Frontal cortex (tissue), 4 donors: Measurements from ENCODE around the gene ZMYND11. TPM values are rescaled to one million over a fixed set of nuclear protein-coding genes. Genes with fewer than 3 reads are reported as not detected.

ENCODE experiments used
- DNase-seq, 2 donors: peaks; one replicate each; pipeline ENCODE4 v3.0.0; 2012; ENCODE audit warnings: low spot score in 2 of 2
- FAIRE-seq: peaks from 2 replicates; lab custom pipeline; 2012; peaks lifted over from hg19 to GRCh38; lab: Jason Lieb, UNC
- total RNA-seq: library from RNA; depleted of rRNA; stranded (reverse); fragments of >200 nt; gene quantifications from one replicate; pipeline ENCODE4 v1.2.3, GENCODE V29; 2014
- donor health status: control.
- donor health status: control.
- donor health status: control.

ZMYND11 gene
- total RNA-seq, 1 donor from 2014 or later, result 179 TPM

- FAIRE-seq (no peak), DNase-seq (no peak)
Measured at GRCh38 chr10:186911-187310, 51.7 kb downstream of the ZMYND11 start.

DNA sequence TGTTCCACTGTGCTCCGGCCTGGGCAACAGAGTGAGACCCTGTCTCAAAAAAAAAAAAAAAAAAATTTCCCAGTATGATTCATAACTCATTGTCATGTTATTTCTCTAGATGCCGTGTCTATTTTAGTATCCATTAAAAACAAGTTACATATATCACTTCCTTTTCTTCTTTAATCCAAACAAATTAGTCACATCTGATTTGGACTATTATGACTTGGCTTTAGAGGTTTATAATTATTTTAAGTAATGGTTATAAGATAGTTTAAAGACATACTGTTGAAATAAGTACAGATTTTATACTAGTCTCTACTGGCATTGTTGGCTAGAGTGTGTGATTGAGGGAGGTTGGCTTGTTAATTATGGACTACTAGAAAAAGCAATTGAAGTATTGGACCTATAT lies 53.3 kb downstream of the ZMYND11 start:
- no peak for DNase-seq
- no peak for FAIRE-seq

GRCh38 chr10:190216-190615 lies 55.0 kb downstream of the ZMYND11 start:
- FAIRE-seq, result no peak

DNA sequence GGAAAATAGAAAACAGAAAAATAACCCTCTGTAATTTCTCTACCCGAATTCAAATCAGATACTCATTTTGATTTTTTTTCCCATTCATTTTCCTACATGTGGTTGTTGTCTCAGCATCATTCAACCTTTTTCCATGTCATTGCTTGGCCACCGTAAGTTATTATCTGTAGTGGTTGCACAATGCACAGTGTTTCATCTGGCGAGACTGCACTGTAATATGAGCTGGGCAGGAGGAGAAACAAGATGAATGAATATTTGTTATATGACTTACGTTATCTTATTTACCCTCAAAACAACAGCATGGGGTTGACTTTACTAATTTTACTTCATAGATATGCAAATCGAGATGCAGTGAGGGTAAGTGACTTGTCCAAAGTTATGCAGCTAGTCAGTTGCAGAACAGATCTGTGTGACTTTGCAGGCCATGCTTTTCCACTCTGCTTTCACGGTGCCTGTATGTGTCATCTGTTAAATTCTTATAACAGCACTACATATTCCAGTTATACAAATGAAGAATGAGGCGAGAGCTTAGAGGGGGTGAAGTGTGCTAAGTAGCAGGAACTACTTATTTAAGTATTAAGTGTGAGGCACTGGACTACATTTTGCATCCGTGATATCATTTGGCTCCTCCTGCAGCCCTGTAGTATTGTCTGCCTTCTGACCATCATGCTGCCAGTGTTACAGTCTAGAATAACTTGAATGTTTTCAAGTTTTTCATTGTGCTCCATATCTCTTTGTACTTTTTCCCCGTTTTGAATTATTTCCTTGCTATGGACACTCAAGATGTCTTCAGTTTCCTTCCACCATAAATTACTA lies 56.7 kb downstream of the ZMYND11 start:
- FAIRE-seq, result no peak

More at GRCh38 chr10:190216-190615, 55.0 kb downstream of the ZMYND11 start:
- no peak for DNase-seq

GRCh38 chr10:194281-194680 lies 59.0 kb downstream of the ZMYND11 start:
- no peak for FAIRE-seq
- no peak for DNase-seq

More for the DNA sequence above, 56.7 kb downstream of the ZMYND11 start:
- DNase-seq, result no peak

DNA sequence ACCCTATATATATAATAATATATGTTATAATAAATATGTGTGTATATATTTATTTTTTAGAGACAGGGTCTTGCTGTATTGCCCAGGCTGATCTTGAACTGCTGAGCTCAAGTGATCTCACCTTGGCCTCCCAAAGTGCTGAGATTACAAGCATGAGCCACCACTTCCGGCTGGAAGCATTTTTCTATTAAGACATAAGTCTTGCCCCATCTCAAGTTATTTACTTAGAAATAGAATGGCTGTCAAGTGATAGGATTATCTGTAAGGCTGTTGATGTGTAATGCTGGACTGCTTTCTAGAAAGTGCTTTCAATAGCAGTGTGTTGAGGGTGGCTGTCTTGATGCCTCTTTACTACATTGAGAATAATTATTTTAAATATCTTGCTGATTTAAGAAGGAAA lies 65.2 kb downstream of the ZMYND11 start:
- FAIRE-seq (no peak), DNase-seq (no peak)

- FAIRE-seq (no peak), DNase-seq (no peak)
Measured at GRCh38 chr10:201328-201771, 66.1 kb downstream of the ZMYND11 start.

DNA sequence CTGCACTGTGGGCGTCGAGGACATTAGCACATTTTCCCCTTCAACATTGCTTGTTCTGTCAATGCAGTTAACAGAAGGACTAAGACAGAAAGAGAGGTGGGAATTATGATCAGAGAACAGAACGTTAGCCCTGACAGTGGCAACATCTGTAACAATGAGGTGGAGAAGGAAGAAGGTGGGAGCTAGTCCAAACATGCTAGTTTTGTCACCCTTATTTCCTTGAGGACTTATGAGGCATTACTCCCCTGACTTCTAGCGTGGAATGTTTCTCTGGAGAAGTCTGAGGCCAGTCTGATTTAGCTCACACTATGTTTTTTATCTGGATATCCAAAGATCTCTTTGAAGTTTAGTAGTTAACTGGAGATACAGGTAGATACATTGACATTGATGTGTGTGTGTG lies 73.4 kb downstream of the ZMYND11 start:
- FAIRE-seq (no peak), DNase-seq (no peak)

DNA sequence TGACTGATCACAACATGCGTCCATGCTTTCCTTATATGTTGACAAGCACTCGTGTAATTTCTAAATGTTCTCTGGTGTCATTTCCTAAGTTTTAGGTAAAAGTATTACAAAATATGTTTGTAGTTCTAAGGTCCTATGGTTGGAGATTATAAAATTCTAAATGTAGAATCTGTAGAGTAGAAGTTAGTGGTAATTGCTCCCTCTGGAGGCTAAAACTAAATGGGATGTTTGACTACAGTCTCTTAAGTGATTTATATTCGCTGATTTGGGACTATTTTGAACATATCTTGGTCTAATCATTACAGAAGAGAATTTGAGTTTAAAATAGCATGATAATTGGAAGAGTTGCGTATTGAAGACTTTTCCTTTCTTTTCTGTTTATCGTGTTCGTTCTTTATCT lies 74.1 kb downstream of the ZMYND11 start:
- no peak for FAIRE-seq

GRCh38 chr10:210297-210696 lies 75.0 kb downstream of the ZMYND11 start:
- DNase-seq (no peak), FAIRE-seq (no peak)

More for the DNA sequence above, 74.1 kb downstream of the ZMYND11 start:
- DNase-seq, result no peak

- FAIRE-seq, result no peak
- no peak for DNase-seq
Measured at GRCh38 chr10:215444-215843, 80.2 kb downstream of the ZMYND11 start.

- no peak for FAIRE-seq
- no peak for DNase-seq
Measured at GRCh38 chr10:218798-219197, 83.5 kb downstream of the ZMYND11 start.

- no peak for FAIRE-seq
Measured at GRCh38 chr10:219731-220472, 84.6 kb downstream of the ZMYND11 start.

DNA sequence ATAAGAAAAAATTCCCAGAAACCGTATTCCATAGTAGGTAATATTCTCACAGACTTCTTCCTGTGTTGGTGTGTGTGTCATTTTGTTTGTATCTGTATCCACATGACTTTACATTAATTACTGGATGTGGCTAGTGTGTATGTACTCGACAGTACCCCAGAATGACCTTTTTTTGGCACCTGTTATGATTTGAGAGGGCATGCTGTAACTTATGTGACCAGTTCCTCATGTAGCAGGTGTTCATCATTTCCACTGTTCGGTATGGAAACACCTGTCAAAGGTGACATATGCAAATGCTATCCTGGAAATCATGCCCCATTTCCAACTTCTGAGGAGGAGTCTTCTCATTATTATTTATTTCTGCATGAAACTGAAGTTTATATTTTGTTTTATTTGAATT lies 89.3 kb downstream of the ZMYND11 start:
- FAIRE-seq (no peak), DNase-seq (no peak)

More at GRCh38 chr10:219731-220472, 84.6 kb downstream of the ZMYND11 start:
- DNase-seq, result no peak

DNA sequence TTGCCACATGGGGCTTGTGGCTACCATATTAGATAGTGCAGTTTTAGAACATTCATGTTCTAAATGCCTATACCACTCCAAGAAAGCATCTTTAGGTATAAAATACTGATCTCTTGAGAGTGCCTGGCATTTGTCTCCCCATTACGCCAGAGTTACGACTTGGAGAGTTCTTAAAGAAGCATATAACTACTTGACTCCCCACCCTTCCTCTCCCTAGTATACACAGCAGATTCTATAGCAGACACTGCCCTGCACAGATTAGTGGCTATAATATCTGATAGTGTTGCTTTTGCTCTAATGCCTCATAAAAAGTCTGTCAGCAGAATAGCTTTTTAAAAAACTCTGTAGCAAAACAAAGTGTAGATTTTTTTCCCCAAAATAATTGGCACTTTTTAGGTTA lies 90.8 kb downstream of the ZMYND11 start:
- FAIRE-seq (no peak), DNase-seq (no peak)

DNA sequence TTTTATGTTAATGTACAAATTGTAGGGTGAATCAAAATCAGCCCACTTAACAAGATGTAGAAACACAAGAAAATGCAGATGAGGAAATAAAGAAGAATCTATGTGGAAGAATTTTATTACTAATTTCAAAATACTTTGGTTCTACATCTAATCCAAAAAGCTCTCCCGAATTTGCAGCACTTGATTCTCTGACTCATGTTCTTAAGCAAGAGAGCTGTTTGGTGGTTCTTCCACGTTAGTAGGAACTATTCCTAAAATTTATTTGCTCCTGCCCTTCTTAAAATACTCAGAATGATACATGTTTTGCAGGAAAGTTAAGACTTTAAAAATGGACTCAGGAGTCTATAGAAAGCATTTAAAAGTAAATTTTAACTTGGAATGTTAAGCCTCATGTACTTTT lies 91.8 kb downstream of the ZMYND11 start:
- DNase-seq (no peak), FAIRE-seq (no peak)

DNA sequence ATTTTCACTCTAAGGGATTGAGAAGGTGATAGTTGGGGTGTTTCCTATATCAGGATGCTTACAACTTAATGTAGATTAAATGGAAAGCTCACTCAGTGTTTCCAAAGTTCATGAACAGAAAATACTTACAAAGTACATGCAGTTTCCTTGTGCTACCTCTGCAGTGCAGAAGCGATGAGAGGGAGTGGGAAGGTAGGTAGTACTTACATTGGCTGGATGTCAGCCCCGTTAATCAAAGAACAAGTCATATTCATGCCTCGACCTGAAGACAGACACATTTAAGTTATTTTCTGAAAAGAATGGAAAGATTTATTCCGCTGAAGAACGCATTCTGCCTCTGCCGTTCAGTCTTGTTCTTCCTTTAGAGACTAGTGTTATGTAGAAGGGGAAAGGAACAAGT lies 93.1 kb downstream of the ZMYND11 start:
- DNase-seq, result no peak
- FAIRE-seq, result no peak

- DNase-seq, result no peak
- no peak for FAIRE-seq
Measured at GRCh38 chr10:230758-231157, 95.5 kb downstream of the ZMYND11 start.

DNA sequence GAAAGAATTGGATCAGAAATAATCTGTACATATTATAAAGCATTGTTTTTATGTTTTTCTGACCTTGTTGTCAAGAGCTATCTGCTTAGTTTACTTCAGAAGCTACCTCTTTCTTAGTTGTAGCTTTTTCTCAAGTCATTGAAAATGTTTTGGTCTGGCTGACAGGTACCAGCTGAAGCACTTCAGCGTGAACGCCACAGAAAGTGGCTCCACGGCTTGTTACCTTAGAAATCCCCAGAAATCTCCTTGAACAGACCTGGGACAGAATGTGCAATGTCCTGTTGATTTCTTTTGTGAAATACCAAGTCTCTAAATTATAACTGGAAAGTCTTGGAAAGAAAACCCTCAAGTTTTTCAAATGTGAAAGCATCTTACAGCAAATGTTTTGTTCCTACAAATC lies 96.8 kb downstream of the ZMYND11 start:
- DNase-seq, result no peak
- no peak for FAIRE-seq

DNA sequence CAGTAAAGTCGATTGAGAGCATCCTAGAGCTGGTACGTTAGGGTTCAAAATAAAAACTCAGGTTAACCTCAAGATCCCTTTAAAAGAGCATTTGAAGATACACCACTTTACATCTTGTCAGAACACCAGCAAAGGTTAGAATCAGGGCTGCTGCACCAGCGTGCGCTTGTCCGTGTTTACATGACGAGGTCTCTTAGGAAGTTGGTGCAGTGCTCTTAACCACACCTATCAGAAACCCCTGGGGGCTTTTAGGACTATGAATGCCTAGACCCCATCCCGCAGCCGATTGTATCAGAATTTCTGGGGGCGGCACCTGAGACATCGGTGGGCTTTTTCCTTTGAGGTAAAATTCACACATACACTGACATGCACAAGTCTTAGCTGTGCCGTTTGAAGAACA lies 97.6 kb downstream of the ZMYND11 start:
- no peak for DNase-seq
- no peak for FAIRE-seq

DNA sequence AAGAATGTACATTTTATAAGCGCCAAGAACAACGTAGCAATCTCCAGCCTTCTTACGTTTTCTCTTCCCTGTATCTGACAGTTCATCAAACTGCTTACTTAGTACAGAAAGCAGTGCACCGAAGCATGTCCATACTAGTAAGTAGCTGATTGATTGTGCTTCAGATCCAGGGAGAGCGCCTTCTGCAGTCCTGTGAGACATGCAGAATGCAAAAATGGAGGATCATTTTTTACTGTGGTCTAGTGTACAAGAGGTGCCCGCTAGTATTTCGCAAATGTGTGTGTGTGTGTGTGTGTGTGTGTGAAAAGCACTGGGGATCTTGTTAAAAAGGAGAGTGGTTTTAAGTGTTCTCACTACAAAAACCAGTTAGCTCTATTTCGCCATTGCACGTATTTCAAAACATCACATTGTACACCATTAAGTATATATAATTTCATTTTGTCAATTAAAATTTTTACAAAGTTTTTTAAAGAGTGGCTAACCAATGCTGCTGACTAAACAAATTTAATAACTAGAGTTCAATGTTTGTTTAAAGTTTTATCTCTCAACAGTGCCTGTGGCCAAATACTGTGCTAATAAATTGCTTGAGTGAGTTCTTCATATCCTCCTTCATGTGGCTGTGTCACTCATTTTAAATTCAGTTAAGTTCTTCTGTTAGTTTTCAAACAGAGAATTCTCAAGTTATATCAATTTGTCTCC lies 99.6 kb downstream of the ZMYND11 start:
- FAIRE-seq, result no peak
- DNase-seq, result no peak
